Stimulated activated CD4-positive, alpha-beta T cell treated with anti-CD3 and anti-CD28 coated beads, TNF-alpha, amount 100 ng/mL, for 1 hour (primary cell): ENCODE results near the gene INHBB.
"Not testable (repeated sequence)": the region's sequence is repeated elsewhere in the genome, so short reads cannot be mapped to it uniquely, and the experiment has no call there.

Source experiments
- DNase-seq, 3 donors: peaks; one replicate each; pipeline ENCODE4 v3.0.0-alpha.2; 2020; ENCODE audit warnings: low read depth in 3 of 3, low spot score in 1 of 3

Gene INHBB

DNA sequence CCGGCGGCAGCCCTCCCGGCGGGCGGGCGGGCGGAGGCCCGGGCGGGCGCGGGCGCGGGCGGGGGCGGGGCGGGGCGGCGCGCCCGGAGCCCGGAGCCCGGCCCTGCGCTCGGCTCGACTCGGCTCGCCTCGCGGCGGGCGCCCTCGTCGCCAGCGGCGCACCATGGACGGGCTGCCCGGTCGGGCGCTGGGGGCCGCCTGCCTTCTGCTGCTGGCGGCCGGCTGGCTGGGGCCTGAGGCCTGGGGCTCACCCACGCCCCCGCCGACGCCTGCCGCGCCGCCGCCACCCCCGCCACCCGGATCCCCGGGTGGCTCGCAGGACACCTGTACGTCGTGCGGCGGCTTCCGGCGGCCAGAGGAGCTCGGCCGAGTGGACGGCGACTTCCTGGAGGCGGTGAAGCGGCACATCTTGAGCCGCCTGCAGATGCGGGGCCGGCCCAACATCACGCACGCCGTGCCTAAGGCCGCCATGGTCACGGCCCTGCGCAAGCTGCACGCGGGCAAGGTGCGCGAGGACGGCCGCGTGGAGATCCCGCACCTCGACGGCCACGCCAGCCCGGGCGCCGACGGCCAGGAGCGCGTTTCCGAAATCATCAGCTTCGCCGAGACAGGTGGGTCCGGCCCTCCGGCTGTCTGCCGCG, at the start of gene INHBB:
Gene INHBB, plus strand, starts transcription at position 111 of the 641 bp plus-strand sequence. Its CDS starts 53 bp downstream, at position 164.
- DNase-seq, result no peak

DNA sequence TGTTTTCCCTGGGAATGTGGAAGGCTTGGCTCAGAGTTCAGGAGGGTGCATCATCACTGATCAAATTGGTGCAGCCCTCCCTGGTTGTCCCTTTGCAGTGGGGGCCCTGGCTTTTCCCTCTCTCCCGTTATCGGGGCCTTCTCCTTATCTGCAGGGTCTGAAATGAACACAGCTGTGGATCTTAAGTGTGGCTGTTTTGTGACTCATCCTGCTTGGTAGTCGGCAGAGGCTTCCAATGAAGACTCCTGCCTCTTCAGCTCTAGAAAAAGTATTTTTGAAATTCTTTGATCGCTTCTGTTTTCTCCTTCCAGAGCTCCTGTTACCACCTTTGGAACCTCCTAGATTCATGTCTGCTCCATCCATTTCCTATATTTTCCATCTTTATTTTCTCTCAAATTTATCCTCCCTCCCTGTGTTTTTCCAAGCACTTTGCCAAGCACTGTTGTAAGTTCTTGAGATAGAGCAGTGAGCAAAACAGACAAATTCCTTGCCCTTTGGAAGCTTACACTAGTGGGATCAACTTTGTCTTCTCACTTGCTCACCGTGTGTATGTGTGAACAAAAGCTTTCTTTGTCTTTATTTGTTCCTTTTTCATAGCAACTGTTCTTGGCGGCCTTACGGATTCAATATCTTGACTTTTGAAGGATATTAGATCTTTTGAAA, 47.6 kb upstream of the INHBB start:
- no peak for DNase-seq

DNA sequence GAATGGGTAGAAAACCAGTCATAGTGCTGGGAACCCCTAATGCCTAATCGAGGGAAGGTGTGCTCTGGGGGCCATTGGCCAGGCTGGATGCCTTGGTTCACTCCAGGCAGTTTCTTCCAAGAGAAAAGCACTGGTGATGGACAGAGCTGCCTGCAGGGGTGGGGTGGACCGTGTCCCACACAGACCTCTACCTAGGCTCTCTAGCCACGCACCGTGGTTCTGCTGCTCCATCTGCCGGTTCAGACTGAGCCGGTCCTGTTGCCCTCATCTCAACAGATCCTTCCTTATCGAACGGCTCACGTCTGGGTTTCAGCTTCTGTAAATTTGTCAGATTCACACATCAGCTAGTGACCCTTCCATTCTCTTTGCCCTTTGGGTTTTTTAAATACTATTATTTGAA, 46.9 kb upstream of the INHBB start:
- no peak for DNase-seq

DNA sequence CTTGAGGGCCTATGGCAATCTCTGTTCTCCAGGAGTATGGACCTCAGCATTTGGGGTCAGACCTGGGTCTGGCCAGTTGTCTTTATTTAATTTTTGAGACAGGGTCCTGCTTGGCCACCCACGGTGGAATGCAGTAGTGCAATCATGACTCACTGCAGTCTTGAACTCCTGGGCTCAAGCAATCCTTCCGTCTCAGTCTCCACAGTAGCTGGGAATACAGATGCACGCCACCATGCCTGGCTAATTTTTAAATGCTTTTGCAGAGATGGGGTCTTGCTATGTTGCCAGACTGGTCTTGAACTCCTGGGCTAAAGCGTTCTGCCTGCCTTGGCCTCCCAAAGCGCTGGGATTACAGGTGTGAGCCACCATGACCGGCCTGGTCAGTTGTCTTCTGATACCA, 46.4 kb upstream of the INHBB start:
- no peak for DNase-seq

DNA sequence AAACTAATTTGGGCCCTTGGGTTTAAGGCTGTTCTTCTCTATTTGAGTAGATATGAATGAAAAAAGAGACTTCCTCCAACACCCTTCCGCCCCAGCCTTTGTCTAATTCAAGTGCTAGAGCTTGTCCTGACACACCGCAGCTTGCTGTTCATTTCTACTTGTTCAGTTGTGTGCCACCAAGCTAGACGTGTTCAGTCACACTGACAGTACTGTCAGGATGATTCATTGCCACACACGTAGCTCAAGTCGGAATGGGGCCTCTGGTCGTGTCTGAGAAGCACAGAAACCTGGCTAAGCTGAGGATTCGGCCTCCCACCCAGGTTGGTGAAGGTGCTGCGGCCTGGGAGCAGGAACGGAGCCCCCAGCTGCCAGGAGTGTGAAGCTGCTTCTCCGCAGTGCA, 45.6 kb upstream of the INHBB start:
- DNase-seq, result no peak

DNA sequence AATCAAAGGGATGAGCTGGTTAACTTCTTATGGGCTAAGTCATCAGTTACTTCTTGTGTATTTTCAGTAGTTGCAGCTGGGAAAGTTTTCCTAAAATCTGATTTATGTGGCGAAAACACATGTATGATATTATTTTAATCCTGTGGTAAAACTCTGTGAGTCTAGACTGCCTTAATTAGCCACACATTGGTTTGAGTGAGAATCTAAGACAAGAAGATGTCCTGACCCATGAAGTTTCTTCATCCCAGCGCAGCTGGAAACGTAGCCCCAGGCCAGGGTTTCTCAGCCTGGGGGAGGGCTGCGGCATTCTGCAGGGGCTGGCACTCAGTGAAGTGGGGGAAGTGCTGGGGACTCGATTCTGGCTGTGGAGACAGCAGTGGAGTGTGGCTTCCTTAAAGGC, 44.7 kb upstream of the INHBB start:
- no peak for DNase-seq

DNA sequence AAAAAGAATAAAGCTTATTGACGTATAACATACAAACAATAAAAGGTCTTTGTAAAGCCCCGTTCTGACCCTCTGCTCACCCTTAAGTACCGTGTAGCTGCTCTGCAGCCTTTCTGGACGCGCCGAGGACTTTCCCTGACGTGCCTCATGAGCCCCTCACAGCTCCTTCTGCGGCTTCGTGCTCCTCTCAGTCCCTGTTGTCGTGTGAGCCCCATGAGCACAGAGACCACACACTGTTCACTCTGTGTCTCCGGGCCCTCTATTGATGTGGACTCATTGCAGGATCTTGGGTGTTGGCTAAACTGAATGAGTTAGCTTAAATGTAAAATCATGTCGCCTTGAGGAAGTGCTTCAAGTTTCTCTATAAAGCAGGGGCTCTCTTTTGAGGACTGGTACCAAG, 43.6 kb upstream of the INHBB start:
- no peak for DNase-seq

DNA sequence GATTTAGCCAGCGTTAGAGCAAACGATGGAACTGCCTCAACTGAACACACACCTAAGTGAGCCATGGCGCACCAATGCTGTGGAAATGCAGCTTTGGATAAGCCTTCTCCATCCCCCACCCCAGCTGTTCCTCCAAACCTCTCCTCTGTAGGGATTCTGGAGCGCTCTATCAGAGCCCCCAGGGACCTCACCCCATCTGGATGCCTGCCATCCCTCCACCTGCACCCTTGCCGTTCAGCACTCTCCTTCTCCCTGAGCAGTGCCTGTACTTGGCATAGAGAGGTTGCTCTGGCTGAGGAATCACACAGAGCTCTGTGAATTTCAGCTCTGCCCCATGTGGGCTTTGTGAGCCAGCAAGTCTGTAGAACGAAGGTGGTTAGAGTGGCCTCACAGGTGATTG, 42.8 kb upstream of the INHBB start:
- no peak for DNase-seq

DNA sequence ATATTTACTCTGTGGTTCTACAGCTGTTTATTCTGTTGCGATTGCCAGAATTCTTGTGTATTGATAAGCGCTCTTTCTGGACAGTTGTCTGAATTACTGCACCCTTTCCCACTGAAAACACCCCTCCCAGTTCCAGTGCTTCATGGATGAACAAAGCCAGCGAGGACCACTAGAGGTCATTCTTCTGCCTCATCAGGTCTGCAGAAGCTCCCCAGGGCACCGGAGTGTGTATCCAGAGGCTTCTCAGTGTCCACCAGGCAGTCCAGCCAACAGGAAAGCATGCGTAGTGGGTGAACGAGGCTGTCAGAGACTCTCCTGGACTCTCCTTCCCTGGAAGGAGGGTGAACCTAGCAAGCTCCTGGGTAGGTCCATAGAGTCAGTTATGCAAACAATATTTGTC, 40.6 kb upstream of the INHBB start:
- DNase-seq, result no peak

DNA sequence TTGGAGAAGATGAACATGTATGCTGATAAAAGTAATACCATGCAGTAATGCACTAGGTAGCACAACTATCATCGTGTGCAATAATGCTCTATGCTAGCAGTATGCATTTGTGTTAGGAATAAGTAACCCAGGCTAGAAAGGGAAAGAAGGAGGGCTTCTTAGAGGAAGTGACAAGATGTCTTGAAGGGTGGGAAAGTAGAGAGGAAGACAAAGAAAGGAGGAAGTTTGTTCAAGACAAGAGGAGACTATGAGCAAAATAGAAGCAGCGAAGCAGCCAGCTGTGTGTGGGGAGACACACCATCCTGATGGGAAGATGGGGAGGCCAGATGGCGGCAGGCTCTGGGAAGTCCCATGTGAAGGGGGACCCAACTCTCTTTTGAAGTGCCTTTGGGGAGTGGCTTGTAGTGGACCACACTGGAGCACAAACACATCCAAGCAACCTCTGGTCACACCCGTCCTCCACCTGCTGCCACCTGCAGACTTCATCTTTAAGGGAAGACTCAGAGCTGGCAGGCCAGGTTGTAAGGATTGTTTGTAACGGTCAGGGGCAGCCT, 39.9 kb upstream of the INHBB start:
- no peak for DNase-seq

DNA sequence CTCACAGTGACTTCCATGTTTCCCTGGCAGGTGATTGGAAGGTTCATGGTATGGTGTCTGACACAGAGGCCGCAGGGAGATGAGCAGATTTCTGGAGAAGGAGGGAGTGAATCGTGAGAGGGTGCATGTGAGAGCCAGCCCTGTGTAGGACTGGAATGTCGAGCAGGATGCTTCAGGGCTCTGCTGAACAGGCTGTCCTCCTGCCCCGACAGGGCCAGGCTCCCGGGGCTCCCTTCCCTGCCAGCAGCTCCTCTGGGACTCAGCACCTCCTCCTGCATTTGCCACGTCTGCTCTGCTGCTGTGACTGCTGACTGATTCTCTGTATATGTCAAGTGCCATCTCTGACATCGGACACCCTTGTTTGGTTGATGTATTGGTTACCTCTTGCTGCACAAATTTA, 38.5 kb upstream of the INHBB start:
- DNase-seq, result no peak

DNA sequence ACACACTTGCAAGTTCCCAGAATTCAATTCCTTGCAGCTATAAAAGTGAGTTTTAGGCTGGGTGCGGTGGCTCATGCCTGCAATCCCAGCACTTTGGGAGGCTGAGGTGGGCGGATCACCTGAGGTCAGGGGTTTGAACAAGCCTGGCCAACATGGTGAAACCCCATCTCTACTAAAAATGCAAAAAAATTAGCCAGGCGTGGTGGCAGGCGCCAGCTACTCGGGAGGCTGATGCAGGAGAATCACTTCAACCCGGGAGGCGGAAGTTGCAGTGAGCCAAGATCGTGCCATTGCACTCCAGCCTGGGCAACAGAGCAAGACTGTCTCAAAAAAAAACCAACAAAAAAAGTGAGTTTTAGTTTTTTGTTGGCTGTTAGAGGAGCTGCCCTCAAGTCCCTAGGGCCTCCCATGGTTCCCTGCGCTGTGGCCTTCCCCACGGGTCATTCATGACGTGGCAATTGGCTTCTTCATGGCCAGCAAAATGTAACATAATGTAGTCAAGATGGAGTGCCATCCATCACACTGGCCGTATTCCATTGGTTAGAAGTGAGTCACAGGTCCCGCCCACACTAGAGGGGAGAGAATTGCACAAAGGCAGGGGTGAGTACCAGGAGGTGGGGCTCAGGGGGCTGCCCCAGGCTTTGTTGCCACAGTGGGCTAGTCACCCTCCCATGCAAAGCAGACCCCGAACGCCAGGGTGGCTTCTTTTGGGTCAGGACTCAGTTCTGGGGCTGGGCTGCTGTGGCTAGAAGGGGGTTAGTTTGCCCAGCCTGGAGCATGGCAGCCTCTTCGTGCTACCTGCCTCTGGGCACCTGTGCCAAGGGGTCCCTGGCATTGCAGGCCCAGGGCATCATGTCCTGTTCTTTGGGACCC, 37.7 kb upstream of the INHBB start:
- no peak for DNase-seq

DNA sequence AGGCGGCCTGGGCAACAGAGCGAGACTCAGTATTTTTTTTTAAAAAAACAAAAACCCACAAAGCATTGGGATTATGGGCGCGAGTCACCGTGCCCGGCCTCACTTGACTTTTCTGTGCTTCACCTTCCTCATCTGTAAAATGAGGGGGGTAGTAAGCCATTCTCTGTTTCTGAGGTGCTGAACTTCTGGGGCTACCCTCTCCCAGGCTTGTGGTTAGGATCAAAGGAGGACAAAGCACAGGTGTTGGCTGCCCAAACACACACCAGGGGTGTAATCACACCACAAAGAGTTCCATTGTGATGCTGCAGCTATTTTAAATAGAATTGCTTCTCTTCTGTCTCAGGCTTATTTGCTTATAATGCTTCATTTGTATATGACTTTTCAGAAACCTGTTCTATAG, 35.8 kb upstream of the INHBB start:
- no peak for DNase-seq

DNA sequence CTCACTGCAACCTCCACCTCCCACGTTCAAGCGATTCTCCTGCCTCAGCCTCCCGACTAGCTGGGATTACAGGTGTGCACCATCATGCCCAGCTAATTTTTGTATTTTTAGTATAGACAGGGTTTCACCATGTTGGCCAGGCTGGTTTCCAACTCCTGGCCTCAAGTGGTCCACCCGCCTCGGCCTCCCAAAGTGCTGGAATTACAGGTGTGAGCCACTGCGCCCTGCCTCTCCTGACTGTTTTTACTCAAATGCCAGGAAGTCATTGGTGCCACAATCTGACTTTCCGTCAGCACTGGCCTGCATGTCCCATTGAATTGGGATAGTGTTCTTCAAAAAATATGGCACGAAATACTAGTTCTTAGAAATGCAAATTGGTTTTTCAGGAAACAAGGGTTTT, 35.1 kb upstream of the INHBB start:
- DNase-seq, result not testable (repeated sequence)

DNA sequence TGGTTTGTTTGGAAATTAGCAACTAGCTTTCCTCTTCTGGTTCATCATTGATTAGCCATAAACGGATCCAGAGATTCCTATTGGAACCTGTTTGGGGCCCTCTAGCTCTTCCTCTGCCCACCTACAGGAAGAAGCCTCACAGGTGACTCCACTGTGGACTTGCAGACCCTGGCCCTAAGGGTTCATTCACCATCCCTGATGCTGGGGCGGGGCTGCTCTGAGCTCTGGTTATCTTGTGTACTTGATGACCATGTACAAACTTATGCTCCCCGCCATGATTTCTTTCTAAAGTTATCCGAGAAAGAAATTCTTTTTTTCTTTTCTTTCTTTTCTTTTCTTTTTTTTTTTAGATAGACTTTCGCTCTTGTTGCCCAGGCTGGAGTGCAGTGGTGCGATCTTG, 33.9 kb upstream of the INHBB start:
- no peak for DNase-seq

DNA sequence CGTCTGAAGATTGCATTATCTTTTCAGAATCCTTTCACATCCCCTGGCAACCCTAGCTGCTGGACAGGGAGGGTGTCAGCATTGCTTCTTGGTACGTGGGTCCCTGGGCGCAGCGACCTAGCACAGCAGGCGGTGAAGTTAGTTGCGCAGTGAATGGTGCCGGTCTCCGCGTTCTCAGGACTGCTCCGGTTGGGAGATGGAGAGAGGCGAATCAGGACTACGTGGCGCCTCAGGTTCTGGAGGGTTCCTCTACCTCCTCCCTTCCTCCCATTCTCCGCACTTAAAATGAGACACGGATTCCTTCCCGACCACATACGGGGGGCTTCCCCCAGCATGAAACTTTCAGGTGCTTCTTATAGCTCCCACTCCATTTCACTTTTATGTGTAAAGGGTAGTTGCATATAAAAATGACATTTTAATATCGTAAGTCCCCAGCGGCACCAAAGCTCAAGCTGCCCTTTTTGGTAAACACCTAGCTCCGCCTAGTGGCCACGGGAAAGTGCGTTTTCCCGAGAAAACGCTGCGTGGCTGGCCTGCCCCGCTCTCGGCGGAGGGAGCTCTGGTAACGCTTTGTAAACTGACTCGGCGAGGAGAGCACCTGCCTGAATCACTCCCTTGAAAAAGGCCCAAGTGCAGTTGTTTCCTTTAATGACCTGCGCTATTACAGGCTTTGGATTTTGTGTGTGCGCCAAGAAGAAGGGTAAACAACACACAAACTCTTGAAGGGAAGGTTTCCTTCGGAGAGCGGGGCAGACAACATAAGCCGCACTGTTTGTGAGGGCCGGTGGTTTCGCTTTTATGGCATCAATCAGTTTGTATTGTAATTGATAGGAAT, 32.9 kb upstream of the INHBB start:
- peak; percentile 26 to 74 (median 50) for DNase-seq

DNA sequence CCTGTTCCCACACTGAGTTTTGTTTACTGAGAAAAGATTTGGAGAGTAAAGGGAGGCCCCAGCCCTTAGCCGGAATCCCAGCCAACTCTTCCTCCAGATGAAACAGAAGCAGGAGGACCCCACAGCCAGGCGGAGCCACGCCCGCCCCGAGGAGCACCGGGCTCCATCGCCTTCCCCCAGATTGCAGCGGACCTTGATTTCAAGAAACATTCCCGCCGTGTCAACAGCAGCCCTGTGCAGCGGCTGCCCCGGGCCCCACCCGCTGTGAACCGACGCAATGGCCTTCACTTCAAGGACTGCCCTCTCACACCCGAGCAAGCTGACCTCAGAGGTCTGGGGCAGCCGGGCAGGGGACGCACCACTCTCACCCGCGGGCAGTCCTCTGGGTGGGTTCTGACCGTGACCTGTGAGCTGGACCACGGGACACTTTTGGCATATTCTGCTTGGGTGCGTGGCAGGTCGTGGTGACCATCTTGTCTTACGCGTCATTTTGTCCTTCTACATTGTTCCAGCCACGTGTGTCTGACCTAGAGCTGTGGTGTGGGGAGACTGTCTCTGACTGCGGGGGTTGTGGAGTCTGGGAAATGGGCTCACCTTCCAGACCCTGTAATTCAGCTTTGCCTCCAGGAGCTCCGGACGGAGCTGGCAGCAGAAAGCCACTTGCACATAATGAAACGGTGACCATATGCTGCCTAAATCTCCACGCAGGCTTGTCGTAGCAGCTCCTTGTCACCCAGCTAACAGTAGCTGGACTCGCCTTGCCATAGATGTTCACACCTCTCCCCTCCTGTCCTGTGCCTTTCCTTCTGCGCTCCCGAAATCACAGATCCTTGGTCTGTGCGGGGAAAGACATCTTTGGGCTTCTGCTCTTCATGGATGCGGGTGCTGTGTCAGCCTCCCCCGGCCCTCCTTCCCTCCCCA, 32.0 kb upstream of the INHBB start:
- no peak for DNase-seq

DNA sequence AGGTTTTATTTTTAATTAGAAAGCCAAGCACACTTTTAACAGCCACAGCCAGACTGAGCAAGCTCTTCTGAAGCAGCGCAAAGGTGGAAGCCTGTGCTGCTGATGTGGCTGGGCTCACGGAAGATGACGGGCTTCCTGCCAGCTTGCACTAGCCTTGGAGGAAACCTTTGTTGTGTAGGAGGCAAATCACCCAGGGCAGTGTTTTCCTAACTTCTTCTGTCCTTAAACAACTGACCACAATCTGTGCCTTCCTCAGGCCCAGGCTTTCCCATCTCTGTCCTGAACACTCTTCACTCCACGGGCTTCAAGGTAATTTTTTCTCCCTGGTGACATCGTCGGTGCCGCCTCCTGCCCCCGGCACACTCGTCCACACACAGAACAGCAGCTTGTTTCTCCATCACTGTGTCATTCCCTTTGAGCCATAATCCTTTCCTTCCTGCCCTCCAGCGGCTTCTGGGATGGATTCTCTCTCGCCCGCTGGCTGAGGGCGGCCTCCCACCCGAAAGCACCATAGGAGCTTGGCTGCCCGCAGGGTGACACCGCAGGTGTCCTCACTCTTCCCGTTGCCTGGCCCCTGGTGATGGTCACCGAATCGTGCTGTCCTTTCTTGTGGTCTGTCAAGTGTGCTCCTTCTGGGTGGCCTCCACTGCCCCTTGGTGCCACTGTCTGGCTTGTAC, 31.1 kb upstream of the INHBB start:
- DNase-seq, result no peak

DNA sequence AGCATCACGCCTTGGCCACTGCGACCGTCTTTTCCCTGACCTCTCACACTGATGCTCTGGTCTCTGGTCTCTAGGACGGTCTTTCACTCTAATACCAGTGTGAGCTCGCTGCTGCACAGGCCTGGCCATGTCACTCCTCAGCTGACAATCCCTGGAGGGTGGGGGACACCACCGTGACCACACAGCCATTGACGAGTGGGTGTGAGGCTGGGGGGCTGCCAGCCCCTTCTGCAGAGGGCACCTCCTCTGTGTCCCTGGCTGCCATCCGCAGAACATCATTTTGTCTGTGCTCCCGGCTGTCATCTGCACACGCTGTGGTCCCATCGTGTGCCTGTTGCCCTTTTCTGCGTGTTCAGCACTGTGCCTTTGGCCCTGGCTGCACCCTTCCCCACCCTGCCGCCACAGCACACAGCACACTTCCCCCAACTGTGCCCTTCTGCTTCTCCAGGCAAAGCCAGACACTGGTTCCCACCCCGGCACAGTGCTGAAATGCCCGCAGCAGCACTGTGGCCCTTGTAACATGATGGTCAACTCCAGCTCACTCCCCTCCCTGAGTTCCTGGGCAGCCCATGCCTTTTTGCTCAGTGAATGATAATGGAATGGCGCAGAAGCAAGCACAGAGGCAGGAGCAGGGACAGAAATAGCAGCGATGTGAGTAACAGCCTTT, 30.4 kb upstream of the INHBB start:
- DNase-seq, result no peak
